ENCODE measurements around the gene PCSK6.

- TF ChIP-seq KAT7 (CRISPR knock-in tag; IDR thresholded peaks at IDR 0.05; ENCODE audit: borderline replicate concordance) (no peak), MAX (CRISPR knock-in tag; IDR thresholded peaks at IDR 0.05) (no peak; the same call in 1 of the 2 replicates), CTCF (IDR thresholded peaks at IDR 0.05) (no peak), CREM (CRISPR knock-in tag; IDR thresholded peaks at IDR 0.05) (no peak), ARID4B (CRISPR knock-in tag; IDR thresholded peaks at IDR 0.05; ENCODE audit: borderline replicate concordance) (no peak), FOXP4 (CRISPR knock-in tag; IDR thresholded peaks at IDR 0.05) (0 out of 2 replicates have a peak, but pooled peaks have one; percentile 34), NFYB (CRISPR knock-in tag; conservative IDR thresholded peaks at IDR 0.05; ENCODE audit: low read depth) (no peak), USF2 (CRISPR knock-in tag; IDR thresholded peaks at IDR 0.05) (no peak), MXD4 (CRISPR knock-in tag; IDR thresholded peaks at IDR 0.05; ENCODE audit: borderline replicate concordance) (no peak), PREB (CRISPR knock-in tag; IDR thresholded peaks at IDR 0.05; ENCODE audit: borderline replicate concordance) (no peak), IRF1 (CRISPR knock-in tag; IDR thresholded peaks at IDR 0.05) (no peak)
Observed at GRCh38 chr15:101489237-101489598, 289 bp downstream of the PCSK6 start.
